H1 (cell line): ENCODE data around the gene ELOVL5.

Experiments used
- ATF2 ChIP-seq: IDR thresholded peaks from 2 replicates; pipeline ENCODE4 v1.6.1; 2012; ENCODE audit warnings: low read length, inconsistent platforms
- CBX5 ChIP-seq: fragments of 300-800, 300-1000 bp; sonication (generic); IDR thresholded peaks from 2 replicates; pipeline ENCODE4 v1.7.1; 2016; ENCODE audit warnings: antibody characterized with exemption, low read length, low read depth
- EZH2 ChIP-seq: fragments of 200-600 bp; sonication (generic); IDR thresholded peaks from 2 replicates; pipeline ENCODE4 v1.7.1; 2012; ENCODE audit warnings: low read depth, mild to moderate bottlenecking, moderate library complexity, low read length, inconsistent platforms; ENCODE audit not compliant: severe bottlenecking
- JUND ChIP-seq: IDR thresholded peaks from 2 replicates; pipeline ENCODE4 v1.6.1; 2011; ENCODE audit warnings: mild to moderate bottlenecking, improper control_type of control experiment, low read length
- POLR2A ChIP-seq, 2 experiments: IDR thresholded peaks; 1 replicate in 1 of 2; 2 replicates in 1 of 2; pipeline ENCODE4 v1.6.1; 2011; ENCODE audit warnings: low read depth in 2 of 2, low read length in 2 of 2, mild to moderate bottlenecking in 2 of 2; ENCODE audit errors: control extremely low read depth in 1 of 2
- RBBP5 ChIP-seq: IDR thresholded peaks from 2 replicates; pipeline ENCODE4 v1.7.1; 2012; ENCODE audit warnings: low read depth, mild to moderate bottlenecking, inconsistent platforms, low read length, moderate library complexity, borderline replicate concordance
- RFX5 ChIP-seq: IDR thresholded peaks from 2 replicates; pipeline ENCODE4 v1.6.1; 2011; ENCODE audit warnings: low read depth, low read length, improper control_type of control experiment, borderline replicate concordance
- TAF1 ChIP-seq: IDR thresholded peaks from 2 replicates; pipeline ENCODE4 v1.6.1; 2011; ENCODE audit warnings: mild to moderate bottlenecking, low read depth, low read length
- TF ChIP-seq, protein P1 (sequence below), 3 experiments: IDR thresholded peaks; 1 replicate in 2 of 3; 2 replicates in 1 of 3; pipeline versions ENCODE4 v1.5.1 to v1.6.1; 2011; ENCODE audit warnings: low read length in 3 of 3, mild to moderate bottlenecking in 3 of 3, inconsistent platforms in 2 of 3, low read depth in 1 of 3, moderate library complexity in 1 of 3; ENCODE audit not compliant: insufficient read depth in 1 of 3; ENCODE audit errors: control extremely low read depth in 1 of 3
- TF ChIP-seq, protein P2 (sequence below): IDR thresholded peaks from 2 replicates; pipeline ENCODE4 v1.6.1; 2012; ENCODE audit warnings: inconsistent platforms
- TF ChIP-seq, protein P3 (sequence below): IDR thresholded peaks from 2 replicates; pipeline ENCODE4 v1.6.1; 2012; ENCODE audit warnings: inconsistent platforms

GRCh38 chr6:53394704-53395103, 46.0 kb upstream of the ELOVL5 start:
- TF ChIP-seq, protein P1, sequence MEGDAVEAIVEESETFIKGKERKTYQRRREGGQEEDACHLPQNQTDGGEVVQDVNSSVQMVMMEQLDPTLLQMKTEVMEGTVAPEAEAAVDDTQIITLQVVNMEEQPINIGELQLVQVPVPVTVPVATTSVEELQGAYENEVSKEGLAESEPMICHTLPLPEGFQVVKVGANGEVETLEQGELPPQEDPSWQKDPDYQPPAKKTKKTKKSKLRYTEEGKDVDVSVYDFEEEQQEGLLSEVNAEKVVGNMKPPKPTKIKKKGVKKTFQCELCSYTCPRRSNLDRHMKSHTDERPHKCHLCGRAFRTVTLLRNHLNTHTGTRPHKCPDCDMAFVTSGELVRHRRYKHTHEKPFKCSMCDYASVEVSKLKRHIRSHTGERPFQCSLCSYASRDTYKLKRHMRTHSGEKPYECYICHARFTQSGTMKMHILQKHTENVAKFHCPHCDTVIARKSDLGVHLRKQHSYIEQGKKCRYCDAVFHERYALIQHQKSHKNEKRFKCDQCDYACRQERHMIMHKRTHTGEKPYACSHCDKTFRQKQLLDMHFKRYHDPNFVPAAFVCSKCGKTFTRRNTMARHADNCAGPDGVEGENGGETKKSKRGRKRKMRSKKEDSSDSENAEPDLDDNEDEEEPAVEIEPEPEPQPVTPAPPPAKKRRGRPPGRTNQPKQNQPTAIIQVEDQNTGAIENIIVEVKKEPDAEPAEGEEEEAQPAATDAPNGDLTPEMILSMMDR (IDR thresholded peaks at IDR 0.05; ENCODE audit: control extremely low read depth in 1 of 3, insufficient read depth in 1 of 3, low read depth in 1 of 3, low read length in 3 of 3): no peak
- TF ChIP-seq POLR2A (IDR thresholded peaks at IDR 0.05; ENCODE audit: control extremely low read depth in 1 of 2, low read depth in 2 of 2, low read length in 2 of 2): no peak
- TF ChIP-seq, protein P2, sequence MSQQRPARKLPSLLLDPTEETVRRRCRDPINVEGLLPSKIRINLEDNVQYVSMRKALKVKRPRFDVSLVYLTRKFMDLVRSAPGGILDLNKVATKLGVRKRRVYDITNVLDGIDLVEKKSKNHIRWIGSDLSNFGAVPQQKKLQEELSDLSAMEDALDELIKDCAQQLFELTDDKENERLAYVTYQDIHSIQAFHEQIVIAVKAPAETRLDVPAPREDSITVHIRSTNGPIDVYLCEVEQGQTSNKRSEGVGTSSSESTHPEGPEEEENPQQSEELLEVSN: no peak
- TF ChIP-seq, protein P3, sequence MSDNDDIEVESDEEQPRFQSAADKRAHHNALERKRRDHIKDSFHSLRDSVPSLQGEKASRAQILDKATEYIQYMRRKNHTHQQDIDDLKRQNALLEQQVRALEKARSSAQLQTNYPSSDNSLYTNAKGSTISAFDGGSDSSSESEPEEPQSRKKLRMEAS: no peak
- TF ChIP-seq EZH2: no peak
- TF ChIP-seq RBBP5: no peak
- no peak for TF ChIP-seq ATF2
- TF ChIP-seq JUND: no peak
- no peak for TF ChIP-seq RFX5
- TF ChIP-seq TAF1: no peak
- no peak for TF ChIP-seq CBX5
